Measurements from ENCODE around the gene ADORA2A. TPM values are rescaled to one million over a fixed set of nuclear protein-coding genes. Genes with fewer than 3 reads are reported as not detected.

Gene ADORA2A
- total and polyA plus RNA-seq, 2 of the 8 experiments (the other 6 are each of a cell fraction or from before 2014, with no cell fraction given), result 7.1 to 20.3 TPM

GRCh38 chr22:24414523-24414922, 12.9 kb upstream of the ADORA2A start:
- Histone ChIP-seq H3K23ac (ENCODE audit: insufficient read length) (no peak overlapping the region), H3K56ac (replicated peaks; ENCODE audit: insufficient read length, low read depth, low read length) (no peak overlapping the region), H4K20me1 (replicated peaks in 1 of 2; ENCODE audit: control insufficient read depth in 1 of 2, insufficient read depth in 2 of 2, low read length in 2 of 2) (peaks cover 0 to 1% of the 10 kb centered on the region in 2 experiments), H3K23me2 (ENCODE audit: low read depth, low read length) (no peaks in the 10 kb centered on the region), H4K5ac (ENCODE audit: insufficient read length, low read depth, low read length) (no peak overlapping the region), H3K9me3 (ENCODE audit: insufficient read depth in 2 of 2, low read depth in 1 of 2, low read length in 1 of 2) (no peaks in the 10 kb centered on the region), H3K79me2 (ENCODE audit: control insufficient read depth in 1 of 2, insufficient read depth in 2 of 2, low read length in 2 of 2) (no peaks in the 10 kb centered on the region), H2BK12ac (ENCODE audit: low read depth, low read length) (no peak overlapping the region), H2BK120ac (replicated peaks; ENCODE audit: low read depth, low read length) (no peak overlapping the region), H3K4me1 (replicated peaks in 1 of 4; ENCODE audit: control insufficient read depth in 3 of 4, insufficient read depth in 4 of 4, low read length in 3 of 4) (peaks cover 0 to 13% (median 6%) of the 10 kb centered on the region in 4 experiments; a peak in 6 of 7 replicates), H3K9ac (replicated peaks in 1 of 4; ENCODE audit: extremely low read depth in 1 of 4, low read depth in 3 of 4, low read length in 3 of 4) (no peak overlapping the region), H3K36me3 (ENCODE audit: control insufficient read depth in 2 of 4, insufficient read depth in 4 of 4, low read length in 3 of 4) (peaks cover 6 to 19% (median 11%) of the 10 kb centered on the region in 4 experiments; a peak in 7 of 8 replicates), H2BK15ac (ENCODE audit: low read length) (no peak overlapping the region), H3K18ac (ENCODE audit: extremely low read depth, low read length) (no peak overlapping the region), H2AFZ (ENCODE audit: low read length) (no peak overlapping the region), H3K14ac (ENCODE audit: insufficient read length) (no peak overlapping the region), H2BK5ac (ENCODE audit: low read depth, low read length) (no peak overlapping the region), H3K79me1 (ENCODE audit: low read depth, low read length) (no peaks in the 10 kb centered on the region), H4K8ac (ENCODE audit: extremely low read depth, insufficient read depth, low read length) (no peak overlapping the region), H2BK20ac (ENCODE audit: low read length) (no peak overlapping the region), H3K4me2 (ENCODE audit: insufficient read depth in 1 of 2, low read depth in 2 of 2, low read length in 2 of 2) (no peak overlapping the region), H2AK5ac (ENCODE audit: low read depth, low read length) (no peak overlapping the region), H3K4ac (replicated peaks; ENCODE audit: insufficient read length, low read depth, low read length) (no peak overlapping the region), H3K27me3 (replicated peaks in 1 of 4; ENCODE audit: control insufficient read depth in 3 of 4, extremely low read depth in 1 of 4, insufficient read depth in 3 of 4, low read length in 3 of 4) (no peaks in the 10 kb centered on the region), H4K91ac (replicated peaks; ENCODE audit: insufficient read length, low read length) (no peak overlapping the region), H3K4me3 (ENCODE audit: extremely low read depth in 1 of 4, insufficient read depth in 2 of 4, low read depth in 3 of 4, low read length in 4 of 4) (no peak overlapping the region), H3K27ac (ENCODE audit: low read depth, low read length) (no peak overlapping the region)
- ChIA-PET POLR2A (ENCODE audit: partially characterized antibody) (interaction anchor here (1.4 to 1.5 kb wide), 2 partner anchors 93 to 109 kb away, joined by 3 read pairs; no protein-coding TSS in a partner anchor), CTCF (ENCODE audit: partially characterized antibody) (interaction anchor here (1.4 kb wide), 1 partner anchor 48 kb away, joined by 3 read pairs; no protein-coding TSS in a partner anchor)
- peak in 1 of 2 experiments; percentile 40 for DNase-seq (ENCODE audit: low read depth in 1 of 2, low spot score in 2 of 2)
- FAIRE-seq, result no peak
- no peak for TF ChIP-seq EP300 (IDR thresholded peaks at IDR 0.05; ENCODE audit: borderline replicate concordance in 1 of 2, low read depth in 2 of 2, low read length in 2 of 2)
- TF ChIP-seq MAX (IDR thresholded peaks at IDR 0.05), result no peak
- no peak for TF ChIP-seq KDM1A (IDR thresholded peaks at IDR 0.05; ENCODE audit: borderline replicate concordance, low read length)
- WGBS, 2 experiments (ENCODE audit: extremely low coverage in 1 of 2, insufficient coverage in 1 of 2, insufficient read length in 1 of 2, insufficient replicate concordance in 2 of 2, low coverage in 1 of 2, low lambda C conversion rate in 2 of 2, missing lambda C conversion rate in 1 of 2), result 94% methylated on average over 21 of the region's 21 CpGs; no CpG with 5 or more reads in 1 of the 2 experiments
